T-helper 22 cell (primary cell): ENCODE results near the gene ZNF782.
"Not testable (repeated sequence)": the region's sequence is repeated elsewhere in the genome, so short reads cannot be mapped to it uniquely, and the experiment has no call there.

ENCODE experiments used
- DNase-seq: peaks from one replicate; pipeline ENCODE4 v3.0.0-alpha.2; 2020; ENCODE audit warnings: low read depth

Gene ZNF782

DNA sequence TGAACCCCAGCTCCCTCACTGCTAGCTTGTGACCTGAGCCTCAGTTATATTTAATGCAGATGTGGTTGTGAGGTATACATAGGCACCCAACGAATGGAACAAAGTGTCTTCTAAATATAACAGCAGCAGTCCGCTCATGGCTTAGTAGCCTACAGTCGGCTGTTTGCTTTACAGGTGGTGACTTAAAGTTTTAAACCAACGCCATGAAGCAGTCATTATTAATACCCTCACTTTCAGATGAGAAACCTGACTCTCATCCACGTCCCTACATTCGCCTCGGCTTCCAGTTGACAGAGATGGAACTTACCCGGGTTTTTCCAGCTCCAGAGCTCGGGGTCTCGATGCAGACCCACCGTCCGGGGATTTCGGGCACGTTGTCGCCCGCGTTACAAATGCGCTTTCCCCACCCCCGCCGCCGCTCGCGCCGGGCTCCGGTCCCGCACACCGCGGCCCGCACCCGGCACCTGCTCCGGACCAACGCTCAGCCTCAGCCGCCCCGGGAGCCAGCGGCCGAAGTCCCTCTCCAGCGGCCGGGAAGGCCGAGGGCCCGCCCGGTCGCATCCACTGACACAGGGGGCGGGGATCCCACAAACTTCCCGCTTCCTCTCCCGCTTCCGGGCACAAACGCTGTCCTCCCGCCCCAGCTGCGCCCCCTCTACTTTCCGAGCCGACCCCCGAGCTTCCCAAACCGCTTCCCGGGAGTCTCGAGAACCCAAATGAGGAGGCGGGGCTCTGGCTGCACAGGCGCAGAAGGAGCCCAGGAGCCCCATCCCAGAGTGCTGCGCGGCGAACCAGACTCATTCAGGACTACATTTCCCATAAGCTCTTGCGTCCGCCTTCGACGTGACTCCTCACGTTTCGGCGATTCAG, at the start of gene ZNF782:
TSS of gene ZNF782 (minus strand) at position 734 of the 870 bp plus-strand sequence. CDS start 2,553 bp downstream, outside the sequence.
- peak; percentile 75 for DNase-seq

DNA sequence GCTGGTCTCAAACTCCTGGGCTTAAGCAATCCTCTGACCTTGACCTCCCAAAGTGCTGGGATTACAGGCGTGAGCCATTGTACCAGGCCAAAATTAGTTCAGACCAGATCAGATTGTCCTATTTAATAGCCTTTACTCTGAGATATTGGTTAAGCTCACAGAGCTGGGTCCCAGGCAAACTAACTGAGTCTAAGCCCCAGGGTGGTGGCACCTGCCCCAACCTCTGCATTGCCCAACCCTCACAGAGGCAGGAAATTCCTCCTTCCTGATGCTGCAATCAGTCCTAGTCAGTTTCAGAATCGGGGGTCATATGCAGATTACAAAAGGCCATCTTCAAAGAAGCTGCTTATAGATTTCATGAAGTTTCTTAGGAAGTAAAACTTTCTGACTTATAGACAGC, 45.7 kb upstream of the ZNF782 start:
- not testable (repeated sequence) for DNase-seq

DNA sequence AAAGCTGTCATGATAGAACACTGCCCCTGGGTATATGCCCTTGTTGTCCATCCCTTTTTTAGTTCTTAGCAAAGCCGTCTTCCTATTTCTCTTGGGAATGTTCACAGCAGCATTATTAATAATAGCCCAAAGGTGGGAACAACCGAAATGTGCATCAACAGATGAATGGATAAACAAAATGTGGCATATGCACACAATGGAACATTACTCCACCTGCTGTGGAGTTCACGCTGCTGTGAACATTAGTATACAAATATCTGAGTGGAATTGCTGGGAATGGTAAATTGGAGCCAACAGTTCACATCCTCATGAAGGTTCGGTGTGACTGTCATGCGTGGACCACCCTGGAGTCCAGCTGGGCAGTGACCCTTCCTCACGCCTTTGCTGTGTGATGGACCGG, 37.8 kb upstream of the ZNF782 start:
- no peak for DNase-seq

DNA sequence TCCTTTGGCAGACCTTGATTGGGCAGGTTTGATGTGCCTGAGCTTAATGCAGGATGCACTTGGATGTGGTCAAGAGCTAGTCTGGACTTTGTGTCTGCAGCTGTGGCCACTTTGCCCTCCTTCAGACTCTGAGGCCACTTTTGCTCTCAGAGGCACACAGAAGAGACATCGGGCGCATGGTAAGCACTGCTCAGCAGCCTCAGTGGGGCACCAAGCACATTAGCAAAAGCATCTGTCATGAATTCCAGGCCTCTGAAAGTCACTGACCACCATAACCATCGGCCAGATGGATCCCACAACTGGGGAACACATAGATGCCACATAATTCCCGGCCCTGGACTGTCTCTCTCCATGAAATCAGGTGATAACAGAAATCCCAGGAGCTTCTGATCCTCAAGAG, 34.3 kb upstream of the ZNF782 start:
- DNase-seq = no peak

DNA sequence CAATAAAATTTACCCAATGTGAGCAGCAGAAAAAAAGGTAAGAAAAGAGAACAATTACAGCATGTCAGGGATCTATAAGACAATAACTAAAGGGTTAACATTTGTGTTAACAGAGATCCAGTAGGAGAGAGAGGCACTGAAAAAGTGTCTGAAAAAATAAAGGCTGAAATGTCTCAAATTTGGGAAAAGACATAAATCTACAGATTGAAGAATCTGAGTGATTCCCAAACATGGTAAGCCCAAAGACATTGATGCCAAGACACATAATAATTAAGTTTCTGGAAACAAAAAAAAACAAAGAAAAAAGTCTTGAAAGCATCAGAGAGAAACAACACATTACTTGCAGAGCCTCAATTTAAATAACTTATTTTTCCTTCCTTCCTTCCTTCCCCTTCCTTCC, 31.1 kb upstream of the ZNF782 start:
- DNase-seq = no peak

DNA sequence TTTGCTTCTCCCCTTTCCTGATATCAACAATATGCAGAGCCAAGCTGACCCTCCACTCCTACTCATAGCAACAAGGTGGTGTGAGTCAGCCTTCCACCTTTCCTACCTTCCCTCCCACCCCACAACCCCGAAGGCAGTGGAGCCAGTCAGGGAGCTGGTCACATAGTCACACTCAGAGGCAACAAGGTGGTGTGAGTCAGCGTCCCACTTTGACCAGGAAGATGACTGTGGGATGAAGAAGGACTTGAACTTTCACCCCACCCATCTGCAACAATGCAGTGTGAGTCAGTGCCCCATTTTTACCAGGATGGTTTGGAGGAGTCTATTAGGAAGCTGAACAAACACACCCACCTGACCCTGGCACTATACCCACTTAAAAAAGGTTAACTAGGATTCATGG, 30.1 kb upstream of the ZNF782 start:
- no peak for DNase-seq

DNA sequence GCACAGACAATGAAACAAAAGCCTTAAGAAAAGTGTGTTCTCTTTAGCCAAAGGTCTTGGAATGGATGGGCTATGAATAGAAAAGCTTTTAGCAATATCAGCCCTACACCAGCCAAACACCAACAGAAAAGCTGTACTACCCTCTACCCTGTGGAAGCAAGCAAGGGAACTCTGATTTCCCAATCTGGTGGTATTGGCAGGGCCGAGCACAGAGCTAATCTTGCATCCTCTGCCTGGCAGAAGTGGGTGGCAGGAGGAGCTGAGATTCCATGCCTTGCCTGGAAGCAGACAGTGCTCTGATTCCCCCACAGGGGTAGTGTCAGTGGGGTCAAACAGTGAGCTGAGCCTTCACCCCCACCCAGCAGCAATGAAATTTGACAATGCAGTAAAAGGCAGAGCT, 29.6 kb upstream of the ZNF782 start:
- no peak for DNase-seq

DNA sequence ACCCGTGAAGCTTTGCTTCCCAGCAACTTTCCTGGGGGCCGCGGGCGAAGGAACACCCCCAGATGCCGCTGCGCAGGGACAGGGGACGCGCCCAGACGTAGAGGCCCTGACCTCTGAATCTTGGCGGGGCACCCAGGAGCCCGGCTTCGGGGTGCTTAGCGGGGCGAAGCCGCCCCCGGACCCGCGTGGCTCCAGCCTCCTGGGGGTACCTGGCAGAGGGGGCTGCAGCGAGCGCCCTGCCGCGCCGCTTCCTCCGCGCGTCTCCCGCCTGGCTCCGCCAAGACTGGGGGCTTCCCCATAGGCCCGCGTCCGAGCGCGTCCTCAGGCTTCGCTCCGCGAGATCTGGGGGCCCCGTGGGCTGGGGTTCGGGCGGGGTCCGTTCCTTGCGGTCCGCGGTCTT, 23.0 kb upstream of the ZNF782 start:
- DNase-seq = no peak

DNA sequence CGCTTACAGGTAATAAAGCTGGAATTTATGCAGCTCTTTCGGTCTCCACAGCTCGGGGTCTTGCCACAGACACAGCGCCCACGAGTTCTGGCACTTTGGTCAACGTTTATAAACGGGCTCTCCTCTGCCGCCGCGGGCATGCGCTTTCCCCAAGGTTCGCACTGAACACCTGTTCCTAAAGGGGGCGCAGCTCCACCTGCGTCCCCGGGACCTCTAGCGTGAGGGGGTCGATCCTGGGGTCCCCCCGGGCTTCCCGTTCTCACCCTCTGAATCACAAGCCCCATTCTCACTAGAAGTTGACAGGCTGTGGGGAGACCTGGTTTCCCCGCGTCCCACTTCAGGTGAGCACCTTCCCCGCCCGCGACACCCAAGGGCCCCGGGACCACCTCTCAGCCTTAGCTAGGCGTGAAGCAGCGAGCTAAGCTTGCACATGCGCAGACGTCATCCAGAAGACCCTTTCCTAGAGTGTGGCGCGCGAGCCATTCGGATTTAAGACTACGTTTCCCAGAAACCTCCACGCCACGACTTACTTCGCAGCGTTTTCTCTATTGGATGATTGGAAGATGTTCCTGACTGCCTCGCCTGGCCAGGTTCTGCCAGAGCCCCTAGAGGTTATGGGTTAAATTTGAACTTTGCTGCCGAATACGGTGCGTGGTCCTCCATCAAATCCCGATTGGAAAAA, 21.3 kb upstream of the ZNF782 start:
- DNase-seq = no peak

DNA sequence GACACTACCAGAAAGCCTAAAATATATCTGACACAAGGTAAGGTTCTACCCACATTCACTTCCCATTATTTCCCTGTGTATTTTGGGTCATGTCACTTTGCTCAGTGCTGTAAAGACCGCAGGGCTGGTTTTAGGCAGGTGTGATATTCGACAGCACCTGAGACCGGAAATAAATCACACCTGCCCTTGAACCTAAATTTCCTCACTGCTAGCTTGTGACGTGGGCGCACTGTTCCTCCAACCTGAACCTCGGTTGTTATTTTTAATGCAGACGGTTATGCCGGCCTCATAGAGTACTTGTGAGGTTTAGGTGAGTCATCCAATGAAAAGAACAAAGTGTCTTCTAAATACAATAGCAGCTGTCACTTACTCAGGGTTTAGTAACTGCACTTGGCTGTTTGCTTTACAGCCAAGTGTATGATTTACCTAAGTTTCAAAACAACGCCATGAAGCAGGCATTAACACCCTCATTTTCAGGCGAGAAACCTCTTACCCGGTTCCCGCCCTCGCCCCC, 20.7 kb upstream of the ZNF782 start:
- DNase-seq = peak; percentile 11

DNA sequence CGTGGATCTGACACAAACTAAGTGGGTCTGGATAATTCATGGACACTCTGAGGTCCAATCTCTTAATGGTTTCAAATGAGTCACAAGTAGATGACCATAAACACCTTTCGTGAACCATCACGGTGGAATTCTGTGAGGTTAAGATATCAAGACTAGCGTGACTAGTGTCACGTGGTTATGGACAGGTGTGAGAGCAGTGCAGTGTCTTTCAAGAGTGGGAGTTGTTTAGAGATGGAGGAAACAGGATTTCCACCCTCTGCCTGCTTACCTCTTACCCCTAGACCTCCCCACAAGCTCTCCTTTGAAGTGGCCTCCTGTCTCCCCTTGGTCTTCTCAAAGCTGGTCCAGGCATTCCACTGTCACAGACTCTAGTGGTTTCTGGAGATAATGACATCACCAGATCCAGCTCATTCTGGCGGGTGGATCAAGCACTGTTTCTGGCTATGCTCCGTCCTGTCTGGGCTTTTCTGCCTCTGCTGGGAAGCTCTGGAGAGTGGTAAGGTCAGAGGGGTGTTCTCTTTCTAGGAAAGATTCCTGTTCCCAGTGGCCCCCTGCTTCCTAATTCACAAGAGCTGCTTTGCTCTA, 20.0 kb upstream of the ZNF782 start:
- DNase-seq = no peak

DNA sequence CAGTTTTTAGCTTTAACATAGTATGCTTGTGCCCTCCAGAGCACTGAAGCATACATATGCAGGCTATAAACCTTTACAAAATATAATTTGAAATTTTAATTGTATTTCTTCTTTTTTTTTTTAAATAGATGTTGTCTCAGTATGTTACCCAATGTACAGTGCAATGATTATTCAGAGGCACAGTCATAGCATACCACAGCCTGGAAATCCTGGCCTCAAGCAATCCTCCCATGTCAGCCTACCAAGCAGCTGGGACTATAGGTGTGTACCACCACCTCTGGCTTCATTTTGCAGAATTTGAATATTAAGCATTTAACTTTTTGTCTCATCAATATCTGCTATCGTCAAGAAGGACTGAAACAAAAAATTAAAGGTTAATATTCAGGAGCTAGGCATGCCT, 16.9 kb upstream of the ZNF782 start:
- DNase-seq = no peak

DNA sequence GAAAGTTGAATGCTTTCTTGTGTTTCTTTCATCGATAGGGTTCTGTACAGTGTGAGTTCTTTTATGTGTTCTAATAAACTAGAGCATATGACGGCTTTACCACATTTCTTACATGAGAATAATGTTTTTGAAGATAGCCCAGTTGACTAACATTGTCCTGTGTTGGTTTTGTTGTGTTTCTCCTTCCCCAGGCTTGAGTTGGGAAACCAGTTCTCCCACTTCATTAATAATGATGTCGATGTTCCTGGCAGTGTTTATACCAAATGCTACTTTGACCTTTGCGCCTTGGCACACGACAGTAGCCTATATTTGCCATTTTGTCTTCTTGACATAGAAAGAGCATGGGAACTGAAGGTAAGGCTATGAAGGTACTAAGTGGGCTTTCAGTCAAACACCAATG, 14.4 kb upstream of the ZNF782 start:
- no peak for DNase-seq

DNA sequence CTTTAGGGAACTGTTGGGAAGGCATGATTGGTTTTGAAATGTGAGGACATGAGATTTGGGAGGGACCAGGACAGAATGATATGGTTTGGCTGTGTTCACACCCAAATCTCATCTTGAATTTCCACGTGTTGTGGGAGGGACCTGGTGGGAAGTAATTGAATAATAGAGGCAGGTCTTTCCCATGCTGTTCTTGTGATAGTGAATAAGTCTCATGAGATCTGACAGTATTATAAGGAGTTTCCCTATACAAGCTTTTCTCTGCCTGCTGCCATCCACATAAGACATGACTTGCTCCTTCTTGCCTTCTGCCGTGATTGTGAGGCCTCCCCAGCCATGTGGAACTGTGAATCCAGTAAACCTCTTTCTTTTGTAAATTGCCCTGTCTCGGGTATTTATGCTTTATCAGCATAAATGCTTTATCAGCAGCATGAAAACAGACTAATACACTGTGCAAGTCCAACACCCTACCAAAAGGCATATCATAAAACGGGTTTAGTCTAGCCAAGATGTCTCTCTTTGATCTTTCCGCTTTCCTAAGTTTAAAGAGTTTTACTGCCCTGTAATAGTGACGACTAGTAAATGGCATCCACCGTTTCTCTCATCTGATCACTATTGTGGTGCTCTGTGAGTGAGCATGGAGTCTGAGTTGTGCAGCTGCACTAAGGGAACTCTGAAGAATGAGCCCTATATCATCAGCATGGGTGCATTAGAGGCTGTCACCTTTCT, 12.9 kb upstream of the ZNF782 start:
- DNase-seq = no peak

DNA sequence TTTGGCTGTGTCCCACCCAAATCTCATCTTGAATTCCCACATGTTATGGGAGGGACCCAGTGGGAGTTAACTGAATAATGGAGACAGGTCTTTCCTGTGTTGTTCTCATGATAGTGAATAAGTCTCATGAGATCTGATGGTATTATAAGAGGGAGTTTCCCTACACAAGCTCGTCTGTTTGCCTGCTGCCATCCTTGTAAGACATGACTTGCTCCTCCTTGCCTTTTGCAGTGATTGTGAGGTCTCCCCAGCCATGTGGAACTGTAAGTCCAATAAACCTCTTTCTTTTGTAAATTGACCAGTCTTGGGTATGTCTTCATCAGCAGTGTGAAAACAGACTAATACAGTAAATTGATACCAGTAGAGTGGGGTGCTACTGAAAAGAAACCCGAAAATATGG, 10.9 kb upstream of the ZNF782 start:
- not testable (repeated sequence) for DNase-seq

DNA sequence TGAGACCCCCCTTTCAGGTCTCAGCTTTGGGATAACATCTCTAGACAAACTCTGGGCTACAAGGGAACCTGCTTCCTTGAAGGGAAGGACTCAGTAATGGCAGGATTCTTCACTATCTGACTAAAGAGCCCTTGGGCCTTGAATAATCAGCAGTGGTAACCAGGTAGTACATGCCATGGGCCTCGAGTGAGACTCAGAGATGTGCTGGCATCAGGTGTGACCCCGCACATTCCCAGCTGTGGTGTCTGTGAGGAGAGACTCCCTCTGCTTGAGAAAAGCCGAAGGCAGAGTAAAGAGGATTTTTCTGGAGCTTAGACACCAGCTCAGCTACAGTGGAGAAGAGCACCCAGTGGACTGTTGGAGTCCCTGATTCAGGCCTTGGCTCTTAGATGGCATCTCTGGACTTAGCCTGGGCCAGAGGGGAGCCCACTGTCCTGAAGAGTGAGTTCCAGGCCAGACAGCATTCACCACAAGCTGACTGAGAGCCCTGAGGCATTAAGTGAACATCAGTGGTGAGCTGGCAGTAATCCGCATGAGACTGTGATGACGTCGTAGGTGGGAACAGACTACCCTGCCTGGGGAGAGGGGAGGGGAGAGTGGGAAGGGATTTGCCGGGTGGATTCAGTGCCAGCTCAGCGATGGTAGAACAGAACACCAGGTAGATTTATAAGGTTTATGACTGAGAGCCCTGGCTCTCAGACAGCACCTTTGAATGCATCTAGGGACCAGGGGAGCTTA, 5.3 kb upstream of the ZNF782 start:
- no peak for DNase-seq

DNA sequence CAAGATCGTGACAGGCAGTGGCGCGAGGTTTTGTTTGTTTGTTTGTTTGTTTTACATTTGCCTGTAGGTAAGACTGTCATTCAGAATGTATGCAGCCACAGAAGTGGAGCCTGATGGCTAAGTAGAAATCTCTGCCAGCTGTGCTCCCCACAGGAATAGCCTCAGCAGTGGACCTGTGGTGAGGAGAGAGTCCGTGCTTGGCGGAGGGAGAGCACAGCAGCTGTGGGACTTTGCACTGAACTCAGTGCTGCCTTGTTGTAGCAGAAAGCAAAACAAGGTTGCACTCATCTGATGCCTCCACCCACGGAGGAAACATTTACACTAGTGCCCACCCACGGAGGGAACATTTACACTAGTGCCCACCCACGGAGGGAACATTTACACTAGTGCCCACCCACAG, 4.4 kb upstream of the ZNF782 start:
- DNase-seq = no peak

DNA sequence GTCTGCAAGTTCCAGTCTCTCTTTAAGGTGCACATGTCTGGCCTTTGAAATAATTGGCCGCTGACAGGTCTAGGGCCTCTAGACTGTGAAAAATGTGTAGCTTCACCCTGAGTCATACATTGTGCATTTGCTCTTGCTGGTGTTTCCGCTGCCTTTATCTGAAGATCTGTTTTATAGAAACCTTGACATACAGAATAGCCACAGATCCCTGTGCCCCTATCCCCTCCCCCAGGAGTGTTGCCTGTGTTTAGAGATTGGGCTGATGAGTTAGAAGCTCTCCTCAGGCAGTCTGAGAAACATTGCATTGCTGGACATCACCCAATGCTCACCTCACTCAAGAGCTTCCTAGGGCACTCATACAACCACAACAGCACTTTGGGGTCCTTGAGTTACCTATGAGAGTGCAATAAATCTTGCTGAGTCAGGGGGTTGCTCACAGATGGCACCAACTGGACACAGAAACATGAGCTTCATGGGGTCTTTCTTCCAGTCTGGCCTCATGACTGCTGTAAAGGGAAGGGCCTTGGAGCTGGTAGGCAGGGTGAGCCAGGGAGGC, 3.8 kb upstream of the ZNF782 start:
- DNase-seq = no peak

DNA sequence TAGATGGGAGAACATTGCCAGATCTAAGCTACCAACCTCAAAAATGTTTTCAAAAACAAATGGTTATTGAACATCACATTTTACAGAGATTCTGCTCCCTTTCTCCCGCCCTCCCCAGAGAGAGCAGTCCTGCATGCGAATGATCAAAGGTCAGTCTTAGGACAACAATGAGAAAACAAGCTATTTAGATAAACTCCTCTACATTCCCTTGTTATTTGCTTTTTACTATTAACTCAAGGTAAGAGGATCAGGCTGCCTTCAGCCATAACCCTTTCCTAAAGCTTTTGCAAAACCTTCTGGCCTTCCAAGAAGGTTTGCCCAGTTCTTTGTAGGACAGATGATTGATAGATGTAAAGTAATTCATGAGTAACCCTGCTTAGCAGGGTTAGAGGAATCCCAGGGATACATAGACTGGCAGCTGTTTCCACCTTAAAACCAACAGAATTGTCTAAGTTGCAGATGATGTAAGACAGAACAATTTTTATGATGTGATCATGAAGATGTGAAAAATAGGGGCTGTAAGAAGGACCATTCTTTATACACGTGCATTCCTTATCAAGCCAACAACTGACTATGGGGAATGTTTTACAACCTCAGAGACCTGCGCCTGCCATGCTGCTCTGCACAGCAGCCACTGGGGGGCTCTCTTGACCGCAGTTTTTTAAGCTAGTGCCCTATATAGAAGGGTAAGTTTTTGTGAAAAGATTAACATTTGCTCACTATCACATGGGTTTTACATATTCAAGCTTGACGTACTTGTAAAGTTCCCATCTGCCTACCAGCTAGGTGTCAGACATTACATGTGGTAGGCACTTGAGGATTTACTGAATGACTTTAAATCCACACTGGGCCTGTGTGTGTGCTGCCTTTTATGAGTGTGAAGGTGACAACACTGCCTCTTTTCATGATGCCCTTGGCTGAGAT, 2.3 kb upstream of the ZNF782 start:
- peak; percentile 34 for DNase-seq

DNA sequence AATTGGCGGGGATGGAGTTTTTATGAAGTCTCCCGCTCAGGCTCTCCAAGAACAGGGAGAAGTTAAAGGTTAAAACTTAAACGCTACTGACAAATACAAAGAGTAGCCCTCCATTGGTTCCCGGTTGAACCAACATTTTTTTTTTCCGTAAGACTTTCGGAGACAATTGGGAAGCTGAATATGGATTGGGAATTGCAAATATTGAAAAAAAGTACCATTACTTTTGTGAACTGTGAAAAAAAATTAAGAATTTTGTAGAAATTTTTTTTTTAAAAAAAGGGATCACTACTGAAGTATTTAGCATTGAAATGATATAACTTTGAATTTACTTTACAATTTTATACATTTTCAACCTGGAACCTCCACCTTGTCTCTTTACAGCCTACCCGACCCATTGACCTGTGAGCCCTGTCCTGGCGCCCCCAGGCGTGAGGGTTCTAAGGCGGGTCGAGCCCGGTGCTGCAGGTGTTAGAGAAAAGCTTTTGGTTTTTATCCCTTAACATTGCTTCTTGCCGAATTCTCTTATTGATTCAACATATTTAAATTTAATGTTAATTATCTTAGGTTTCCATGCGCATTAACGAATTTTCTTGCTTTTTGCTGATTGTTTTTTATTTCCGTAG, 448 bp upstream of the ZNF782 start:
- DNase-seq = no peak
